Measurements from ENCODE around the gene FOXC2. TPM values are rescaled to one million over a fixed set of nuclear protein-coding genes. Genes with fewer than 3 reads are reported as not detected.

FOXC2 gene
- total RNA-seq, 1 donor from 2014 or later, result under 0.01 TPM

DNA sequence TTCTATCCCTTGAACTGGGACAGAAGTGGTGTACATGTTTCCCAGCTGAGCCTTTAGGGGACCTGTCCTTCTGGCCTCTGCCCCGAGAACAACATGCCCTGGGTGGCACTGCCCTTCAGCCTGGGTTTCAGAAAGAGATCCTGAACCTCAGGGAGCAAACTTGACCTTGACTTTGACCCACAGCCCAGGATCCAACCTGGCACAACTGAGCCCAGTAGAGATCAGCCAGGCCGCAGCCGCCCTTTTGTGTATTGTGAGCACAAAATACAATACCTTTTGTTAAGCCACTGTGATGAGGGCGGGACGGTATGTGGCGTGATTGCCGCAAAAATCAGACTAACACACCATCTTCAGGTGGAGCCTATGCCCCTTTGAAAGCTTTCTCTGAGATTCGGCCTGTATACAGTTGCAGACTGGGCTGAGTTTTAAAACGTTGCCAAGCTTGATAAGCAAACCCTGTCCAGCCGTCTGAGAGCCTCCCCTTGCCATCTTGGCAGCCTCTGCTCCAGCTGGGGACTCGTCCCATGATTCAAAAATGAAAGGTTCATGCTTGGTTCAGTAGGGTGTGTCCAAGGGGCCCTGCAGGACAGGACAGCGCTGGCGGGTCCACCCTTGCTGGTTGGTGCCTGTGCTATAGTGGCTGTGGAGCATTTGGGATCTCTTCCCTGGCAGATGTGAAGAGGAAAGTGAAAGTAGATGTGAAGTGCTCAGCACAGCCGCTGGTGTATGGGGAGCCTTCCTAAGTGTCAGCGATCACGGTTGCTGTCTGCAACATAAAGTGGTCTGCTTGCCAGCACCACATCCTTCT lies 52.0 kb downstream of the FOXC2 start:
- DNase-seq (ENCODE audit: low read depth) (no peak), FAIRE-seq (no peak)
- TF ChIP-seq, protein P1, sequence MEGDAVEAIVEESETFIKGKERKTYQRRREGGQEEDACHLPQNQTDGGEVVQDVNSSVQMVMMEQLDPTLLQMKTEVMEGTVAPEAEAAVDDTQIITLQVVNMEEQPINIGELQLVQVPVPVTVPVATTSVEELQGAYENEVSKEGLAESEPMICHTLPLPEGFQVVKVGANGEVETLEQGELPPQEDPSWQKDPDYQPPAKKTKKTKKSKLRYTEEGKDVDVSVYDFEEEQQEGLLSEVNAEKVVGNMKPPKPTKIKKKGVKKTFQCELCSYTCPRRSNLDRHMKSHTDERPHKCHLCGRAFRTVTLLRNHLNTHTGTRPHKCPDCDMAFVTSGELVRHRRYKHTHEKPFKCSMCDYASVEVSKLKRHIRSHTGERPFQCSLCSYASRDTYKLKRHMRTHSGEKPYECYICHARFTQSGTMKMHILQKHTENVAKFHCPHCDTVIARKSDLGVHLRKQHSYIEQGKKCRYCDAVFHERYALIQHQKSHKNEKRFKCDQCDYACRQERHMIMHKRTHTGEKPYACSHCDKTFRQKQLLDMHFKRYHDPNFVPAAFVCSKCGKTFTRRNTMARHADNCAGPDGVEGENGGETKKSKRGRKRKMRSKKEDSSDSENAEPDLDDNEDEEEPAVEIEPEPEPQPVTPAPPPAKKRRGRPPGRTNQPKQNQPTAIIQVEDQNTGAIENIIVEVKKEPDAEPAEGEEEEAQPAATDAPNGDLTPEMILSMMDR (IDR thresholded peaks at IDR 0.05; ENCODE audit: insufficient read depth, low read length, severe bottlenecking), result no peak
- Histone ChIP-seq H3K36me3 (ENCODE audit: control insufficient read depth, insufficient read depth, low read length) (no peaks in the 10 kb centered on the region), H3K4me3 (ENCODE audit: low read depth, low read length) (no peak overlapping the region), H3K27me3 (ENCODE audit: control insufficient read depth, insufficient read depth, low read length) (no peaks in the 10 kb centered on the region)

Other genes starting within 250 kb of the FOXC2 start
- 0.26 TPM in 1 of 2 replicates, not detected in the other for gene FOXF1, start 56.3 kb upstream of the FOXC2 start, total RNA-seq
- gene MTHFSD, start 11.6 kb upstream of the FOXC2 start, total RNA-seq, result 13.2 and 19.7 TPM in 2 replicates
- gene FOXL1, start 11.7 kb downstream of the FOXC2 start, total RNA-seq, result 1.1 and 1.5 TPM in 2 replicates